Activated CD4-positive, alpha-beta memory T cell treated with anti-CD3 and anti-CD28 coated beads for 36 hours (primary cell): ENCODE measurements around the gene HOMER1. TPM values are rescaled to one million over a fixed set of nuclear protein-coding genes. Genes with fewer than 3 reads are reported as not detected.
"Not testable (repeated sequence)": the region's sequence is repeated elsewhere in the genome, so short reads cannot be mapped to it uniquely, and the experiment has no call there.

Experiments used
- CTCF ChIA-PET: fragments of 350-600 bp; sonication (Branson Sonifier 250); formaldehyde crosslinking; loops from one replicate; lab custom pipeline; 2021; ENCODE audit warnings: antibody characterized with exemption, inconsistent platforms; lab: Charles Lee
- POLR2A ChIA-PET: fragments of 350-600 bp; sonication (Branson Sonifier 250); formaldehyde crosslinking; loops from one replicate; lab custom pipeline; 2021; ENCODE audit warnings: antibody characterized with exemption; lab: Charles Lee
- DNase-seq: peaks from one replicate; pipeline ENCODE4 v3.0.0-alpha.2; 2020
- H3K27ac Mint-ChIP-seq: one replicate; pipeline ENCODE4 v1.8.0; 2021; ENCODE audit warnings: mixed read lengths
- H3K27me3 Mint-ChIP-seq: one replicate; pipeline ENCODE4 v1.8.0; 2021; ENCODE audit warnings: mixed read lengths
- H3K36me3 Mint-ChIP-seq: one replicate; pipeline ENCODE4 v1.8.0; 2021; ENCODE audit warnings: mixed read lengths
- H3K4me1 Mint-ChIP-seq: one replicate; pipeline ENCODE4 v1.8.0; 2021; ENCODE audit warnings: low read depth, mixed read lengths
- H3K4me3 Mint-ChIP-seq: one replicate; pipeline ENCODE4 v1.8.0; 2021; ENCODE audit warnings: mild to moderate bottlenecking, mixed read lengths
- H3K9me3 Mint-ChIP-seq: one replicate; pipeline ENCODE4 v1.8.0; 2021; ENCODE audit warnings: mixed read lengths
- intact Hi-C: fragments of 100-400 bp; cut with micrococcal nuclease; formaldehyde crosslinking; loops from one replicate; pipeline ENCODE4 v1.15.1; 2023
- total RNA-seq, 2 experiments: library from RNA; stranded (reverse); gene quantifications; one replicate each; pipeline ENCODE4 v1.2.3, GENCODE V29; 2021

HOMER1 gene
- total RNA-seq, 2 experiments from 2014 or later = 3.8 to 4.3 TPM

- Mint-ChIP-seq H3K4me1 (no peaks in the 10 kb centered on the region), H3K36me3 (no peaks in the 10 kb centered on the region), H3K4me3 (no peak overlapping the region), H3K27me3 (no peaks in the 10 kb centered on the region), H3K27ac (no peak overlapping the region), H3K9me3 (no peaks in the 10 kb centered on the region)
- ChIA-PET CTCF (no interaction called here), POLR2A (no interaction called here)
- intact Hi-C loops = no loop called here
- no peak for DNase-seq
Observed at GRCh38 chr5:79401216-79401615, 112.7 kb downstream of the HOMER1 start.

- no peak overlapping the region for H3K4me3 Mint-ChIP-seq
- DNase-seq = no peak
- H3K27ac Mint-ChIP-seq = no peak overlapping the region
- H3K27me3 Mint-ChIP-seq = no peaks in the 10 kb centered on the region
- H3K36me3 Mint-ChIP-seq = no peaks in the 10 kb centered on the region
- ChIA-PET CTCF (no interaction called here), POLR2A (no interaction called here)
- no peaks in the 10 kb centered on the region for H3K4me1 Mint-ChIP-seq
- intact Hi-C loops = no loop called here
- H3K9me3 Mint-ChIP-seq = no peaks in the 10 kb centered on the region
Observed at GRCh38 chr5:79399046-79399445, 114.9 kb downstream of the HOMER1 start.

GRCh38 chr5:79397080-79397479, 116.9 kb downstream of the HOMER1 start:
- H3K9me3 Mint-ChIP-seq = no peaks in the 10 kb centered on the region
- H3K36me3 Mint-ChIP-seq = no peaks in the 10 kb centered on the region
- ChIA-PET CTCF (no interaction called here), POLR2A (no interaction called here)
- intact Hi-C loops = no loop called here
- DNase-seq = no peak
- H3K27me3 Mint-ChIP-seq = no peaks in the 10 kb centered on the region
- no peak overlapping the region for H3K27ac Mint-ChIP-seq
- no peak overlapping the region for H3K4me3 Mint-ChIP-seq
- no peaks in the 10 kb centered on the region for H3K4me1 Mint-ChIP-seq

GRCh38 chr5:79396265-79396664, 117.7 kb downstream of the HOMER1 start:
- ChIA-PET POLR2A (no interaction called here), CTCF (no interaction called here)
- intact Hi-C loops = no loop called here

GRCh38 chr5:79395296-79395695, 118.6 kb downstream of the HOMER1 start:
- H3K9me3 Mint-ChIP-seq = no peaks in the 10 kb centered on the region
- no peaks in the 10 kb centered on the region for H3K4me1 Mint-ChIP-seq
- DNase-seq = no peak
- intact Hi-C loops = no loop called here
- POLR2A ChIA-PET = no interaction called here
- no peak overlapping the region for H3K27ac Mint-ChIP-seq
- H3K27me3 Mint-ChIP-seq = no peaks in the 10 kb centered on the region
- no peak overlapping the region for H3K4me3 Mint-ChIP-seq
- no peaks in the 10 kb centered on the region for H3K36me3 Mint-ChIP-seq
- CTCF ChIA-PET = no interaction called here

More at GRCh38 chr5:79396265-79396664, 117.7 kb downstream of the HOMER1 start:
- no peaks in the 10 kb centered on the region for H3K4me1 Mint-ChIP-seq
- H3K36me3 Mint-ChIP-seq = no peaks in the 10 kb centered on the region
- no peak overlapping the region for H3K27ac Mint-ChIP-seq
- no peaks in the 10 kb centered on the region for H3K9me3 Mint-ChIP-seq
- DNase-seq = no peak
- no peaks in the 10 kb centered on the region for H3K27me3 Mint-ChIP-seq
- no peak overlapping the region for H3K4me3 Mint-ChIP-seq

- intact Hi-C loops = no loop called here
- Mint-ChIP-seq H3K27ac (no peak overlapping the region), H3K4me3 (no peak overlapping the region), H3K9me3 (no peaks in the 10 kb centered on the region), H3K27me3 (no peaks in the 10 kb centered on the region), H3K4me1 (no peaks in the 10 kb centered on the region), H3K36me3 (no peaks in the 10 kb centered on the region)
- CTCF ChIA-PET = interaction anchor here (0.6 kb wide), 1 partner anchor 72 kb away, joined by 3 read pairs; no protein-coding TSS in a partner anchor
- POLR2A ChIA-PET = no interaction called here
- DNase-seq = no peak
Observed at GRCh38 chr5:79392776-79393175, 121.2 kb downstream of the HOMER1 start.

- intact Hi-C loops = no loop called here
- no peak for DNase-seq
- ChIA-PET CTCF (no interaction called here), POLR2A (no interaction called here)
- H3K27ac Mint-ChIP-seq = no peak overlapping the region
- no peaks in the 10 kb centered on the region for H3K4me1 Mint-ChIP-seq
- H3K4me3 Mint-ChIP-seq = no peak overlapping the region
- no peaks in the 10 kb centered on the region for H3K27me3 Mint-ChIP-seq
- peaks cover 25% of the 10 kb centered on the region for H3K9me3 Mint-ChIP-seq
- peaks cover 20% of the 10 kb centered on the region for H3K36me3 Mint-ChIP-seq
Observed at GRCh38 chr5:79386679-79387078, 127.3 kb downstream of the HOMER1 start.

GRCh38 chr5:79385126-79385525, 128.8 kb downstream of the HOMER1 start:
- CTCF ChIA-PET, H3K4me3 Mint-ChIP-seq, H3K4me1 Mint-ChIP-seq, H3K27me3 Mint-ChIP-seq, H3K27ac Mint-ChIP-seq, intact Hi-C loops, POLR2A ChIA-PET, DNase-seq: not testable (repeated sequence)
- H3K36me3 Mint-ChIP-seq = peaks cover 24% of the 10 kb centered on the region
- H3K9me3 Mint-ChIP-seq = peaks cover 33% of the 10 kb centered on the region

- no peaks in the 10 kb centered on the region for H3K27me3 Mint-ChIP-seq
- peaks cover 26% of the 10 kb centered on the region for H3K9me3 Mint-ChIP-seq
- intact Hi-C loops = no loop called here
- ChIA-PET CTCF (interaction anchor here (0.6 kb wide), 1 partner anchor 359 kb away, joined by 3 read pairs; no protein-coding TSS in a partner anchor), POLR2A (no interaction called here)
- no peak for DNase-seq
- H3K36me3 Mint-ChIP-seq = peaks cover 23% of the 10 kb centered on the region
- H3K4me1 Mint-ChIP-seq = no peaks in the 10 kb centered on the region
- H3K4me3 Mint-ChIP-seq = no peak overlapping the region
- H3K27ac Mint-ChIP-seq = no peak overlapping the region
Observed at GRCh38 chr5:79378510-79379186, 135.3 kb downstream of the HOMER1 start.

- DNase-seq = no peak
- intact Hi-C loops = no loop called here
- ChIA-PET POLR2A (no interaction called here), CTCF (no interaction called here)
- Mint-ChIP-seq H3K4me3 (no peak overlapping the region), H3K27me3 (peaks cover 3% of the 10 kb centered on the region), H3K4me1 (no peaks in the 10 kb centered on the region), H3K9me3 (no peaks in the 10 kb centered on the region), H3K36me3 (no peaks in the 10 kb centered on the region), H3K27ac (no peak overlapping the region)
Observed at GRCh38 chr5:79357398-79357797, 156.5 kb downstream of the HOMER1 start.

GRCh38 chr5:79349881-79350280, 164.1 kb downstream of the HOMER1 start:
- Mint-ChIP-seq H3K27ac (no peak overlapping the region), H3K4me1 (no peaks in the 10 kb centered on the region), H3K27me3 (no peaks in the 10 kb centered on the region), H3K9me3 (no peaks in the 10 kb centered on the region), H3K4me3 (no peak overlapping the region), H3K36me3 (no peaks in the 10 kb centered on the region)
- DNase-seq = no peak
- CTCF ChIA-PET = no interaction called here
- POLR2A ChIA-PET = no interaction called here
- intact Hi-C loops = no loop called here

GRCh38 chr5:79349047-79349446, 164.9 kb downstream of the HOMER1 start:
- no peaks in the 10 kb centered on the region for H3K36me3 Mint-ChIP-seq
- CTCF ChIA-PET = no interaction called here
- POLR2A ChIA-PET = no interaction called here
- H3K27me3 Mint-ChIP-seq = no peaks in the 10 kb centered on the region
- no peaks in the 10 kb centered on the region for H3K4me1 Mint-ChIP-seq
- H3K27ac Mint-ChIP-seq = no peak overlapping the region
- DNase-seq = no peak
- intact Hi-C loops = no loop called here
- H3K4me3 Mint-ChIP-seq = no peak overlapping the region
- no peaks in the 10 kb centered on the region for H3K9me3 Mint-ChIP-seq

- H3K4me1 Mint-ChIP-seq = no peaks in the 10 kb centered on the region
- no peaks in the 10 kb centered on the region for H3K27me3 Mint-ChIP-seq
- DNase-seq = no peak
- no peaks in the 10 kb centered on the region for H3K9me3 Mint-ChIP-seq
- no peak overlapping the region for H3K27ac Mint-ChIP-seq
- H3K36me3 Mint-ChIP-seq = no peaks in the 10 kb centered on the region
- intact Hi-C loops = no loop called here
- ChIA-PET POLR2A (no interaction called here), CTCF (no interaction called here)
- H3K4me3 Mint-ChIP-seq = no peak overlapping the region
Observed at GRCh38 chr5:79346420-79346824, 167.5 kb downstream of the HOMER1 start.
